Ascending aorta (tissue), 2 donors: ENCODE results near the gene TMEM175. TPM values are rescaled to one million over a fixed set of nuclear protein-coding genes. Genes with fewer than 3 reads are reported as not detected.
"Not testable (repeated sequence)": the region's sequence is repeated elsewhere in the genome, so short reads cannot be mapped to it uniquely, and the experiment has no call there.

Source experiments
- DNase-seq, 2 donors: peaks; one replicate each; pipeline ENCODE4 v3.0.0-alpha.2; 2019; ENCODE audit warnings: low spot score in 2 of 2
- H3K27ac ChIP-seq, 2 donors: fragments of 200-600 bp; sonication (generic); one replicate each; pipeline ENCODE4 v1.5.1; 2016 to 2017; ENCODE audit warnings: mild to moderate bottlenecking in 1 of 2
- H3K27me3 ChIP-seq: fragments of 200-600 bp; sonication (generic); one replicate; pipeline ENCODE4 v1.5.1; 2017
- H3K36me3 ChIP-seq, 2 donors: fragments of 200-600 bp; sonication (generic); one replicate each; pipeline ENCODE4 v1.5.1; 2016
- H3K4me1 ChIP-seq, 2 donors: fragments of 200-600 bp; sonication (generic); one replicate each; pipeline ENCODE4 v1.5.1; 2016 to 2017; ENCODE audit warnings: mild to moderate bottlenecking in 1 of 2
- H3K4me3 ChIP-seq, 2 donors: fragments of 200-600 bp; sonication (generic); one replicate each; pipeline ENCODE4 v1.5.1; 2016 to 2017; ENCODE audit warnings: mild to moderate bottlenecking in 1 of 2
- H3K9me3 ChIP-seq, 2 donors: fragments of 200-600 bp; sonication (generic); one replicate each; pipeline ENCODE4 v1.5.1; 2016
- CTCF ChIP-seq, 3 experiments: fragments of 200-600 bp in 2 of 3; fragments of 450-650 bp in 1 of 3; sonication (generic) in 2 of 3; IDR thresholded peaks; one replicate each; pipeline ENCODE4 v1.5.1; 2016 to 2019; ENCODE audit warnings: antibody characterized with exemption in 3 of 3, mild to moderate bottlenecking in 1 of 3, moderate library complexity in 1 of 3
- intact Hi-C: fragments of 100-400 bp; cut with DNase I; formaldehyde crosslinking; loops from one replicate; pipeline ENCODE4 v1.15.1; 2023
- total RNA-seq: library from RNA; depleted of rRNA; stranded (reverse); fragments of >200 nt; gene quantifications from one replicate; pipeline ENCODE4 v1.1.0, GENCODE V29; 2016

The TMEM175 gene
- total RNA-seq, 1 donor from 2014 or later: 41.2 TPM

GRCh38 chr4:921830-922331 lies 10.4 kb upstream of the TMEM175 start:
- Histone ChIP-seq H3K4me3 (no peak overlapping the region), H3K9me3 (no peaks in the 10 kb centered on the region), H3K27me3 (no peaks in the 10 kb centered on the region), H3K36me3 (peaks cover 0 to 4% of the 10 kb centered on the region in 2 donors), H3K4me1 (peaks cover 0 to 11% of the 10 kb centered on the region in 2 donors), H3K27ac (no peak overlapping the region)
- no peak for DNase-seq
- no peak for TF ChIP-seq CTCF (IDR thresholded peaks at IDR 0.05)
- intact Hi-C loops: no loop called here

GRCh38 chr4:924107-925096 lies 7.9 kb upstream of the TMEM175 start:
- Histone ChIP-seq H3K27ac (no peak overlapping the region), H3K36me3 (peaks cover 0 to 4% of the 10 kb centered on the region in 2 donors), H3K4me1 (peaks cover 0 to 15% of the 10 kb centered on the region in 2 donors), H3K4me3 (no peak overlapping the region), H3K9me3 (no peaks in the 10 kb centered on the region), H3K27me3 (no peaks in the 10 kb centered on the region)
- peak in 1 of 2 donors; percentile 22 for DNase-seq
- no peak for TF ChIP-seq CTCF (IDR thresholded peaks at IDR 0.05)
- intact Hi-C loops: no loop called here

- TF ChIP-seq CTCF (IDR thresholded peaks at IDR 0.05): no peak
- Histone ChIP-seq H3K9me3 (no peaks in the 10 kb centered on the region), H3K4me1 (peaks cover 0 to 18% of the 10 kb centered on the region in 2 donors), H3K27me3 (no peaks in the 10 kb centered on the region), H3K27ac (no peak overlapping the region), H3K36me3 (peaks cover 0 to 4% of the 10 kb centered on the region in 2 donors), H3K4me3 (no peak overlapping the region)
- no peak for DNase-seq
- intact Hi-C loops: no loop called here
Observed at GRCh38 chr4:925171-925570, 7.1 kb upstream of the TMEM175 start.

GRCh38 chr4:925771-926500 lies 6.3 kb upstream of the TMEM175 start:
- peaks cover 0 to 4% of the 10 kb centered on the region in 2 donors for H3K36me3 ChIP-seq
- no peaks in the 10 kb centered on the region for H3K27me3 ChIP-seq
- no peak for TF ChIP-seq CTCF (IDR thresholded peaks at IDR 0.05)
- DNase-seq: no peak
- peaks cover 3 to 25% of the 10 kb centered on the region in 2 donors for H3K4me1 ChIP-seq
- H3K9me3 ChIP-seq: no peaks in the 10 kb centered on the region
- no peak overlapping the region for H3K27ac ChIP-seq
- intact Hi-C loops: no loop called here
- no peak overlapping the region for H3K4me3 ChIP-seq

- no peaks in the 10 kb centered on the region for H3K9me3 ChIP-seq
- H3K4me1 ChIP-seq: peaks cover 5 to 29% of the 10 kb centered on the region in 2 donors
- H3K27ac ChIP-seq: no peak overlapping the region
- peaks cover 0 to 4% of the 10 kb centered on the region in 2 donors for H3K36me3 ChIP-seq
- no peaks in the 10 kb centered on the region for H3K27me3 ChIP-seq
- DNase-seq: no peak
- no peak overlapping the region for H3K4me3 ChIP-seq
- no peak for TF ChIP-seq CTCF (IDR thresholded peaks at IDR 0.05)
- intact Hi-C loops: no loop called here
Observed at GRCh38 chr4:926538-926937, 5.7 kb upstream of the TMEM175 start.

GRCh38 chr4:927566-927965 lies 4.7 kb upstream of the TMEM175 start:
- H3K27ac ChIP-seq, H3K9me3 ChIP-seq, DNase-seq, intact Hi-C loops, H3K36me3 ChIP-seq, H3K4me3 ChIP-seq, H3K27me3 ChIP-seq: not testable (repeated sequence)
- peaks cover 5 to 29% of the 10 kb centered on the region in 2 donors for H3K4me1 ChIP-seq
